ENCODE results near the gene PEX7. TPM values are rescaled to one million over a fixed set of nuclear protein-coding genes. Genes with fewer than 3 reads are reported as not detected.

Gene PEX7
- total and polyA plus RNA-seq, 2 of the 8 experiments (the other 6 are each of a cell fraction or from before 2014, with no cell fraction given) = 6.4 to 11.0 TPM

DNA sequence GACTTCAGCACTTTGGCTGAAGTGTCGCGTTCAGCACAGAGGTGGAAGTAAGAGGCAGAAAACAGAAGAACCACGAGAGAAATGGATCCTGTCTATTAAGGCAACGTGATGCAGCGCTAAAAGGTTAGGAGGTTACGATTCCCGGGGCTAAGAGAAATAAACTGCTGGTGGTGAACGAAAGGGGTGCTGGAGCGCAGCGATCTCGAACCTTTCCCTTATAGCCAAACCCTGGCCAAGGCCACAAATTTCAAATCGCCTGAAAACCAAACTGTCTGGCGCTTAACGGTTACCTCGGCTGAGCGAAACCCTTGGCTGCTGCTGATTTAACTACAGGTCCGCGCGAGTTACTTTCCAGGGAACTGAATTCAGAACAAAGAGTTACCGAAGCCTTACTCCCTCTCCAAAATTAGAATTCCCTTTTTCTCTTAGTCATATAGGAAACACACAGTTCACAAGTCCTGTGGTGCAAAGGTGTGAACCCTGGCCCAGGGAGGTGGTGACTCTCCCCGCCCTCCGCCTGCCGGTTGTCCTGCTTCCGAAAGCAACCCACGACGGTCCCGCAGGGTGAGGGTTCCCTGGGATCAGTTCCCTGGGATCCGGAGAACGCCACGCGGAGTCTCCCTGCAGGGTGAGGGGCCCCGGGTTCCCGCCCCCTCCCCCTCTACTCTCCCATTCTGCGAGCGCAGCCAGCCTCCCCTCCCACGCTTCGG lies 98.4 kb downstream of the PEX7 start:
- no peak overlapping the region for H3K14ac ChIP-seq (ENCODE audit: insufficient read length)
- POLR2A ChIA-PET (ENCODE audit: partially characterized antibody) = interaction anchor here (0.7 to 3.8 kb wide), 4 partner anchors 38 to 70 kb away, joined by 3 to 26 read pairs (median 3); no protein-coding TSS in a partner anchor
- H4K8ac ChIP-seq (ENCODE audit: extremely low read depth, insufficient read depth, low read length) = peak overlapping the region; percentile 69; the same call in 1 of the 2 replicates
- H3K36me3 ChIP-seq (ENCODE audit: control insufficient read depth in 2 of 4, insufficient read depth in 4 of 4, low read length in 3 of 4) = peaks cover 0 to 4% (median 0%) of the 10 kb centered on the region in 4 experiments; a peak in 1 of 8 replicates
- peaks cover 0 to 12% (median 10%) of the 10 kb centered on the region in 4 experiments; a peak in 5 of 7 replicates for H3K4me1 ChIP-seq (replicated peaks in 1 of 4; ENCODE audit: control insufficient read depth in 3 of 4, insufficient read depth in 4 of 4, low read length in 3 of 4)
- DNase-seq (ENCODE audit: low read depth in 1 of 2, low spot score in 2 of 2) (peak in 1 of 2 experiments; percentile 55), FAIRE-seq (no peak)
- H3K9ac ChIP-seq (replicated peaks in 1 of 4; ENCODE audit: extremely low read depth in 1 of 4, low read depth in 3 of 4, low read length in 3 of 4) = no peak overlapping the region; a peak in 1 of 7 replicates
- no peaks in the 10 kb centered on the region for H3K79me1 ChIP-seq (ENCODE audit: low read depth, low read length)
- peak overlapping the region; percentile 88 to 99 for H3K4me2 ChIP-seq (ENCODE audit: insufficient read depth in 1 of 2, low read depth in 2 of 2, low read length in 2 of 2)
- no peaks in the 10 kb centered on the region for H3K79me2 ChIP-seq (ENCODE audit: control insufficient read depth in 1 of 2, insufficient read depth in 2 of 2, low read length in 2 of 2)
- no peak overlapping the region for H3K56ac ChIP-seq (replicated peaks; ENCODE audit: insufficient read length, low read depth, low read length)
- H3K23me2 ChIP-seq (ENCODE audit: low read depth, low read length) = peaks cover 16% of the 10 kb centered on the region
- no peak overlapping the region for H3K4ac ChIP-seq (replicated peaks; ENCODE audit: insufficient read length, low read depth, low read length)
- H3K27me3 ChIP-seq (replicated peaks in 1 of 4; ENCODE audit: control insufficient read depth in 3 of 4, extremely low read depth in 1 of 4, insufficient read depth in 3 of 4, low read length in 3 of 4) = peaks cover 30 to 53% (median 52%) of the 10 kb centered on the region in 4 experiments
- H2BK5ac ChIP-seq (ENCODE audit: low read depth, low read length) = no peak overlapping the region; the same call in 1 of the 2 replicates
- no peak overlapping the region for H3K27ac ChIP-seq (ENCODE audit: low read depth, low read length)
- H4K91ac ChIP-seq (replicated peaks; ENCODE audit: insufficient read length, low read length) = peak overlapping the region; percentile 60
- CTCF ChIA-PET (ENCODE audit: partially characterized antibody) = interaction anchor here (0.6 to 4.6 kb wide), 13 partner anchors 9 to 302 kb away, joined by 3 to 36 read pairs (median 4); partner anchors contain the start of gene MAP3K5
- H2AFZ ChIP-seq (ENCODE audit: low read length) = 0 out of 2 replicates have a peak overlapping the region, but pooled peaks have one; percentile 19
- peak overlapping the region; percentile 78 for H3K18ac ChIP-seq (ENCODE audit: extremely low read depth, low read length)
- 17% methylated on average over 26 of the region's 37 CpGs; no CpG with 5 or more reads in 1 of the 2 experiments for WGBS, 2 experiments (ENCODE audit: extremely low coverage in 1 of 2, insufficient coverage in 1 of 2, insufficient read length in 1 of 2, insufficient replicate concordance in 2 of 2, low coverage in 1 of 2, low lambda C conversion rate in 2 of 2, missing lambda C conversion rate in 1 of 2)
- H2BK20ac ChIP-seq (ENCODE audit: low read length) = 0 out of 2 replicates have a peak overlapping the region, but pooled peaks have one; percentile 61
- H3K23ac ChIP-seq (ENCODE audit: insufficient read length) = no peak overlapping the region
- H4K5ac ChIP-seq (ENCODE audit: insufficient read length, low read depth, low read length) = no peak overlapping the region
- H2BK15ac ChIP-seq (ENCODE audit: low read length) = peak overlapping the region; percentile 88; the same call in 1 of the 2 replicates
- H3K9me3 ChIP-seq (ENCODE audit: insufficient read depth in 2 of 2, low read depth in 1 of 2, low read length in 1 of 2) = peaks cover 0 to 3% of the 10 kb centered on the region in 2 experiments; a peak in 1 of 4 replicates
- no peak overlapping the region for H2BK120ac ChIP-seq (replicated peaks; ENCODE audit: low read depth, low read length)
- peak overlapping the region; percentile 68 for H2BK12ac ChIP-seq (ENCODE audit: low read depth, low read length)
- no peak overlapping the region; the same call in 1 of the 2 replicates for H2AK5ac ChIP-seq (ENCODE audit: low read depth, low read length)
- peak overlapping the region; percentile 37 to 60 (median 48) for H3K4me3 ChIP-seq (ENCODE audit: extremely low read depth in 1 of 4, insufficient read depth in 2 of 4, low read depth in 3 of 4, low read length in 4 of 4)
- H4K20me1 ChIP-seq (replicated peaks in 1 of 2; ENCODE audit: control insufficient read depth in 1 of 2, insufficient read depth in 2 of 2, low read length in 2 of 2) = no peaks in the 10 kb centered on the region
- TF ChIP-seq KDM1A (IDR thresholded peaks at IDR 0.05; ENCODE audit: borderline replicate concordance, low read length) (no peak), ATF3 (IDR thresholded peaks at IDR 0.05; ENCODE audit: insufficient read depth, low read depth, low read length) (no peak), USF2 (IDR thresholded peaks at IDR 0.05; ENCODE audit: low read length) (no peak), RNF2 (IDR thresholded peaks at IDR 0.05; ENCODE audit: borderline replicate concordance, low read depth, low read length, missing control alignments, poor library complexity, severe bottlenecking) (peak; percentile 3), NRF1 (IDR thresholded peaks at IDR 0.05; ENCODE audit: low read depth, low read length) (no peak), ZNF274 (IDR thresholded peaks at IDR 0.05; ENCODE audit: borderline replicate concordance, extremely low read depth, low read length) (no peak), POLR2AphosphoS5 (IDR thresholded peaks at IDR 0.05; ENCODE audit: low read depth, low read length) (no peak)
- TF ChIP-seq, protein P1, sequence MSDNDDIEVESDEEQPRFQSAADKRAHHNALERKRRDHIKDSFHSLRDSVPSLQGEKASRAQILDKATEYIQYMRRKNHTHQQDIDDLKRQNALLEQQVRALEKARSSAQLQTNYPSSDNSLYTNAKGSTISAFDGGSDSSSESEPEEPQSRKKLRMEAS (IDR thresholded peaks at IDR 0.05) = peak; percentile 27

Measured in H1 (cell line).